GM12878 (cell line): ENCODE data around the gene MAVS. TPM values are rescaled to one million over a fixed set of nuclear protein-coding genes. Genes with fewer than 3 reads are reported as not detected.

ENCODE experiments used
- BHLHE40 ChIP-seq, 2 experiments: fragments of 450-650 bp in 1 of 2; IDR thresholded peaks; 2 replicates each; pipeline ENCODE4 v1.6.1; 2011 to 2017; ENCODE audit warnings: low read depth in 2 of 2, borderline replicate concordance in 1 of 2, improper control_type of control experiment in 1 of 2, low read length in 1 of 2, mild to moderate bottlenecking in 1 of 2
- polyA plus RNA-seq, 11 experiments: library from polyadenylated mRNA; depleted of rRNA in 4 of 11; unstranded in 6 of 11; stranded (reverse) in 5 of 11; fragments of >200 nt; fragmentation: Nextera tagmentation in 4 of 11; fragmentation: Illumina TruSeq in 1 of 11; extraction: Ambion mirVana in 4 of 11; extraction: Trizol in 1 of 11; gene quantifications; 1 replicate in 1 of 11; 2 replicates in 10 of 11; pipeline versions ENCODE4 v1.2.1 to v1.2.3, GENCODE V29; 2011 to 2016; ENCODE audit warnings: inconsistent platforms in 2 of 11, missing spikeins in 2 of 11, low read depth in 1 of 11
- total RNA-seq, 4 experiments: library from RNA; depleted of rRNA in 3 of 4; stranded (reverse); fragments of >200 nt in 3 of 4; fragmentation: Illumina TruSeq in 1 of 4; extraction: Trizol in 1 of 4; gene quantifications; 2 replicates each; pipeline versions ENCODE4 v1.2.1 to v1.2.3, GENCODE V29; 2013 to 2021
- TF ChIP-seq, protein P1 (sequence below): fragments of 450-650 bp; formaldehyde crosslinking; IDR thresholded peaks from 2 replicates; pipeline ENCODE4 v1.4.0; 2020; ENCODE audit warnings: mild to moderate bottlenecking, moderate library complexity
- TF ChIP-seq, protein P2 (sequence below): fragments of 450-650 bp; IDR thresholded peaks from 2 replicates; pipeline ENCODE4 v1.6.1; 2017; ENCODE audit warnings: mild to moderate bottlenecking, moderate library complexity

Gene MAVS
- total and polyA plus RNA-seq, 10 of the 15 experiments (the other 5 are each of a cell fraction or from before 2014, with no cell fraction given) = 1.6 to 25.2 (median 12.6) TPM

DNA sequence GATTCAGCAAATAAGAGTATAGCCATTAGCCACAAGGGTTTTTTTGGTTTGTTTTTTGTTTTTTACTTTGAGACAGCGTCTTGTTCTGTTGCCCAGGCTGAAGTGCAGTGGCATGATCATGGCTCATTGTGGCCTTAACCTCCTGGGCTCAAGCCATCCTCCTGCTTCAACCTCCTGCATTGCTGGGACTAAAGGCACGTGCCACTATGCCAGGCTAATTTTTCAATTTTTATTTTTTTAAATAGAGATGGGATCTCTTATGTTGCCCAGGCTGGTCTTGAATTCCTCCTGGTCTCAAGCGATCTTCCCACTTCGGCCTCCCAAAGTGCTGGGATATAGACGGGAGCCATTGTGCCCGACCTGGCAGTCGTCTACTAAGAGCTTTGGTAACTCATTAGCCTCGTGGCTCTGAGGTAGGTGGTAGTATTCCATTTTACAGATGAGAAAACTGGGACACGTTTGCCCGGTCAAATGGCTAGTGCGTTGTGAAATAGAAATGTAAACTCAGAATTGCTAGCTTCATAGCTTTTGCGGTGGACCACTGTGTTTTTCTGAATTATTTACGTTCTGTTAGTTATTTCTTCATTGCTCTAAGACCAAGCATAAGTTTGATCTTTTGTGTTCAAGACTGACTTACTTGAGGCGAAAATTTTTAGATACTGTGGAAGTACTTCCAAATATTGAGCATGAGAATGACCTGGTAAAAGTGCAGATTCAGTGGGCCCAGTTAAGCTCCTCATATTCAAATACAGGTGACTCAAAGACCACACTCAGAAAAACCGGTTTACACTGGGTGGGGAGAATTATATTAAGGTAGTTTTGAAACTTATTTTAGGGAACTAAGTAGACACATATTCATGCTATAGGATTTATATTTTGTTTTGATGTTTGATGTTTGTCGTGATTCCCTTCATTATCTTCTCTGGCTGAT lies 44.6 kb downstream of the MAVS start (continued):
- TF ChIP-seq, protein P1, sequence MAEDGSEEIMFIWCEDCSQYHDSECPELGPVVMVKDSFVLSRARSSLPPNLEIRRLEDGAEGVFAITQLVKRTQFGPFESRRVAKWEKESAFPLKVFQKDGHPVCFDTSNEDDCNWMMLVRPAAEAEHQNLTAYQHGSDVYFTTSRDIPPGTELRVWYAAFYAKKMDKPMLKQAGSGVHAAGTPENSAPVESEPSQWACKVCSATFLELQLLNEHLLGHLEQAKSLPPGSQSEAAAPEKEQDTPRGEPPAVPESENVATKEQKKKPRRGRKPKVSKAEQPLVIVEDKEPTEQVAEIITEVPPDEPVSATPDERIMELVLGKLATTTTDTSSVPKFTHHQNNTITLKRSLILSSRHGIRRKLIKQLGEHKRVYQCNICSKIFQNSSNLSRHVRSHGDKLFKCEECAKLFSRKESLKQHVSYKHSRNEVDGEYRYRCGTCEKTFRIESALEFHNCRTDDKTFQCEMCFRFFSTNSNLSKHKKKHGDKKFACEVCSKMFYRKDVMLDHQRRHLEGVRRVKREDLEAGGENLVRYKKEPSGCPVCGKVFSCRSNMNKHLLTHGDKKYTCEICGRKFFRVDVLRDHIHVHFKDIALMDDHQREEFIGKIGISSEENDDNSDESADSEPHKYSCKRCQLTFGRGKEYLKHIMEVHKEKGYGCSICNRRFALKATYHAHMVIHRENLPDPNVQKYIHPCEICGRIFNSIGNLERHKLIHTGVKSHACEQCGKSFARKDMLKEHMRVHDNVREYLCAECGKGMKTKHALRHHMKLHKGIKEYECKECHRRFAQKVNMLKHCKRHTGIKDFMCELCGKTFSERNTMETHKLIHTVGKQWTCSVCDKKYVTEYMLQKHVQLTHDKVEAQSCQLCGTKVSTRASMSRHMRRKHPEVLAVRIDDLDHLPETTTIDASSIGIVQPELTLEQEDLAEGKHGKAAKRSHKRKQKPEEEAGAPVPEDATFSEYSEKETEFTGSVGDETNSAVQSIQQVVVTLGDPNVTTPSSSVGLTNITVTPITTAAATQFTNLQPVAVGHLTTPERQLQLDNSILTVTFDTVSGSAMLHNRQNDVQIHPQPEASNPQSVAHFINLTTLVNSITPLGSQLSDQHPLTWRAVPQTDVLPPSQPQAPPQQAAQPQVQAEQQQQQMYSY (CRISPR knock-in tag) = no peak
- peak in 1 of 2 experiments; percentile 54; a peak in 2 of 4 replicates for TF ChIP-seq BHLHE40 (IDR thresholded peaks at IDR 0.05; ENCODE audit: borderline replicate concordance in 1 of 2, low read depth in 2 of 2, low read length in 1 of 2)
- TF ChIP-seq, protein P2, sequence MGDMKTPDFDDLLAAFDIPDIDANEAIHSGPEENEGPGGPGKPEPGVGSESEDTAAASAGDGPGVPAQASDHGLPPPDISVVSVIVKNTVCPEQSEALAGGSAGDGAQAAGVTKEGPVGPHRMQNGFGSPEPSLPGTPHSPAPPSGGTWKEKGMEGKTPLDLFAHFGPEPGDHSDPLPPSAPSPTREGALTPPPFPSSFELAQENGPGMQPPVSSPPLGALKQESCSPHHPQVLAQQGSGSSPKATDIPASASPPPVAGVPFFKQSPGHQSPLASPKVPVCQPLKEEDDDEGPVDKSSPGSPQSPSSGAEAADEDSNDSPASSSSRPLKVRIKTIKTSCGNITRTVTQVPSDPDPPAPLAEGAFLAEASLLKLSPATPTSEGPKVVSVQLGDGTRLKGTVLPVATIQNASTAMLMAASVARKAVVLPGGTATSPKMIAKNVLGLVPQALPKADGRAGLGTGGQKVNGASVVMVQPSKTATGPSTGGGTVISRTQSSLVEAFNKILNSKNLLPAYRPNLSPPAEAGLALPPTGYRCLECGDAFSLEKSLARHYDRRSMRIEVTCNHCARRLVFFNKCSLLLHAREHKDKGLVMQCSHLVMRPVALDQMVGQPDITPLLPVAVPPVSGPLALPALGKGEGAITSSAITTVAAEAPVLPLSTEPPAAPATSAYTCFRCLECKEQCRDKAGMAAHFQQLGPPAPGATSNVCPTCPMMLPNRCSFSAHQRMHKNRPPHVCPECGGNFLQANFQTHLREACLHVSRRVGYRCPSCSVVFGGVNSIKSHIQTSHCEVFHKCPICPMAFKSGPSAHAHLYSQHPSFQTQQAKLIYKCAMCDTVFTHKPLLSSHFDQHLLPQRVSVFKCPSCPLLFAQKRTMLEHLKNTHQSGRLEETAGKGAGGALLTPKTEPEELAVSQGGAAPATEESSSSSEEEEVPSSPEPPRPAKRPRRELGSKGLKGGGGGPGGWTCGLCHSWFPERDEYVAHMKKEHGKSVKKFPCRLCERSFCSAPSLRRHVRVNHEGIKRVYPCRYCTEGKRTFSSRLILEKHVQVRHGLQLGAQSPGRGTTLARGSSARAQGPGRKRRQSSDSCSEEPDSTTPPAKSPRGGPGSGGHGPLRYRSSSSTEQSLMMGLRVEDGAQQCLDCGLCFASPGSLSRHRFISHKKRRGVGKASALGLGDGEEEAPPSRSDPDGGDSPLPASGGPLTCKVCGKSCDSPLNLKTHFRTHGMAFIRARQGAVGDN = 0 out of 2 replicates have a peak, but pooled peaks have one; percentile 27
